ENCODE data around the gene MAP3K8.

Gene MAP3K8

DNA sequence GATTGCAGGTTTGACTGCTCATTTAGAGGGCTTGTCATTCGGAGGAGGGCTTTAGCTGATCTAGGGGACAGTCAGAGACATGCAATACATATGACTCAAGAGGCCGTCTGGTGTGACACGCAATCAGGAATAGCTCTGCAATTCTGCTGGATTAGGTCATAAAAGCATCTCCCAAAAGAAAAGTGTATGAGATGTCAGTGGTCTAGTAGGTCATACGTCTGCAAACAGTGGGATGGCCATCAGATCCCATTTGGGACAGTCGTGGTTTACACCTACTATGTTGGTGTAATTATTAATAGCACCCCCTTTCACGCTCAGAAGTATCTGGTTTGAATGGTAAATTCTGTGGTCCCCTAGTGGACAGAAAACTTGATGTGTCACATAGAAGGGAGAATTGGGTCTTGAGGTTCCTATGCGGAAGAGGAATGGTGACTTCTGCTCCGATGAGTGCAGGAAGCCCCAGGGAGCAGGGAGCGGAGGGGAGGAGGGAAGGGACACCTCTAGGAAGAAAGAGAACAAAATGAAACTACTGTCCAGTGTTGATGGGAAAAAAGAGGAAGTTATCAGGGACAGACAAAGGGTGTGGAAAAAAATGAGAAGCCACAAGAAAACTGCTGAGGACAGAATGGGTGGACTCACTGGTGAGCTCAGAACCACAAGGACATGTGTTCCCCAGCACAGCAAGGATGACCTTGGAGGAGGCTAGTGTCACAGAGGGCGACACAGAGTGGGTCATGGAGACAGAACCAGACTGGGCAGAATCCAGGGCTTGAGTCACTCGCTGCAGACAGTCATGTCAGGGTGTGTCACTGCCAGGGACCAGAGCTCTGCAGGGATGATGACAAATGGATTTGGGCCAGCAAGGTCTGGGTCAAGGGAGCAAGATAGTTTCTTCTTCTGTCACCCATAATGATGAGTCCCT is 59.9 kb downstream of the MAP3K8 start:
- DNase-seq: peak; percentile 18

DNA sequence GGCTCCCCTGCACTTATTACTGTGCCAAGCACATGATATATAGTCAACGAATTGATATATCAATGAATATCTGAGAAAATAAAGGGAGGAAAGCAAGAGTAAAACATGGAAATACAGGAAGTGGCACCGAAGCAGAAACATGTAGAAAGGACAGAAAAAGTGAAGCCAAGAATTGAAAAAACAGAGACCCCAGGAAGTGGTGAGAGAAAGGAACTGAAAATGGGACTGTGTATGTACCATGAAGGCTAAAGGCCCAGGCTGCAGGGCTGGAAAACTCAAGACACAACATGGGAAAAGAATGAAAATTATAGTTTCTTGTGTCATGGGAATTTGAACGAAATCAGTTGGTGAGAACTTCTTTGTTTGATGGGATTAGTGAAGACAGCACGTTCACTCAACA is 60.6 kb downstream of the MAP3K8 start:
- no peak for DNase-seq

DNA sequence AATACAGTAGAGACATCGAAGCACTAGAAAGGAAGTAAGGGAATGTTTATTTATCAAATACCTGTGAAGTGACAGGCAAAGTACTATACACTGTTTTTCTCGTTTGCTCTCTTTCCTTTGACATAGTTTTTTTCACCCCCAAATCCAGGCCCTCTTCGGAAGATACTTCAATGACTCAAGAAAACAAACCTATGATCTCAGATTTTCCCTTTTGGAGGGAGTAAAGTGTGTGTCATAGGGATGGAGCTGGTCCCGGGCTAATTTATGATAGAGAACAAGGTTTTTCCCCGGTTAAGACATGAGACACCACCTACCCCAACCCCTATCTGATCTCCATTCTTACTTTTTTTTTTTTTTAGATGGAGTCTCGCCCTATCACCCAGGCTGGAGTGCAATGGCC is 61.7 kb downstream of the MAP3K8 start:
- DNase-seq: no peak

- no peak for DNase-seq
These were observed 65.8 kb downstream of the MAP3K8 start for GRCh38 chr10:30499816-30500215.

DNA sequence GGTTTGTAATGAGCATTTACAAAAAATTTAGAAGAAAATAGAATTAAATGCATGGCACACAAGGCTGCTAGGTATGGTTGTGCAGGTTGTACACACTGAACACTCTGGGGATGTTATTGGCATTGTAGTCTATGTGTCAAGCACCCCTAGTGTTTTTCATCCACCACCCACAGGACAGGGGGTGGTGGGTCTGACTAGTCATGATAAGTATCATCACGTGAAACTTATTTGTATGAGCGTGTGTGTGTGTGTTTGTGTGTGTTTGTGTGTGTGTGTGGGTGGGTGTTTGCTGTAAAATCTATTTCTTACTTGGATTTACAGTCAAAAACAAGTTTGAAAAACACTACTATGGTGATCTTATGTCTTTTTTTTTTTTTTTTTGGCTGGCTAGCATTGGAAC is 66.5 kb downstream of the MAP3K8 start:
- DNase-seq: no peak

- no peak for DNase-seq
These were observed 67.0 kb downstream of the MAP3K8 start for GRCh38 chr10:30500963-30501504.

DNA sequence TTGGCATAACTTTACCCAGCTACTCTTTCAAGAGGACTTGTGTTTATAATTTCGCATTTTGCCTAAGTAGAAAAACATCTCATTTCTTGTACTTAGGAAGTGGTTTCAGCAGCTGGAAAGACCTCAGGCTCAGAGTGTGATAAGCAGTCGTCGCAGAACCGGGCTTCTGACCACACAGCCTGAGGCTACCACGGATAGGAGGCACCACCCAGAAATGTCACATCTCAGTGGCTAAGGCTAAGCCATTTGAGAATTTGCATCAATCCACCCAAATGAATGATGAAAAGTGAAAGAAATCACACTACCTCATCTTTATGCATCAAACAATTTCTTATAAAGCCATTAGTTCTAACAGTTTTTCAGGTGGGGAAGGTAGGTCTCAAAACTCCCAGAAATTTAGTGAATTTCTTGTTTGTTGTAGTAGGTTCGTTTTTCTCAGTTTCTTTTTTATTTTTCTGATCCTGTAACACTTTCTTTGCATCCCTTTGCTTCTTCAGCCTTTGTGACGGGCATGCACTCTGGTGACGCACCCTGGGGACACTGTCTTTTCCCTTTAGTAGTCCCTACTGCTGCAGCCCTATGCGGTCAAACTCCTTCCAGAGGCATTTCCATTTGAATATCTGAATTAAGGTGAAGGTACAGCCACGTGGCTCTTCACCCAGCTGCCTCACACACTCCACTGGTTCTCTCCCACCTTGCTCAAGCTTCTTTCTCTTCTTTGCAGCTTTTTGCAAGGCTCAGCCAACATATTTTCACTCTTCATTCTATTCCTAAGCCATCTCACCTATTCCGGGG is 68.5 kb downstream of the MAP3K8 start:
- peak; percentile 53 for DNase-seq

GRCh38 chr10:30503700-30504266 is 69.8 kb downstream of the MAP3K8 start:
- no peak for DNase-seq

DNA sequence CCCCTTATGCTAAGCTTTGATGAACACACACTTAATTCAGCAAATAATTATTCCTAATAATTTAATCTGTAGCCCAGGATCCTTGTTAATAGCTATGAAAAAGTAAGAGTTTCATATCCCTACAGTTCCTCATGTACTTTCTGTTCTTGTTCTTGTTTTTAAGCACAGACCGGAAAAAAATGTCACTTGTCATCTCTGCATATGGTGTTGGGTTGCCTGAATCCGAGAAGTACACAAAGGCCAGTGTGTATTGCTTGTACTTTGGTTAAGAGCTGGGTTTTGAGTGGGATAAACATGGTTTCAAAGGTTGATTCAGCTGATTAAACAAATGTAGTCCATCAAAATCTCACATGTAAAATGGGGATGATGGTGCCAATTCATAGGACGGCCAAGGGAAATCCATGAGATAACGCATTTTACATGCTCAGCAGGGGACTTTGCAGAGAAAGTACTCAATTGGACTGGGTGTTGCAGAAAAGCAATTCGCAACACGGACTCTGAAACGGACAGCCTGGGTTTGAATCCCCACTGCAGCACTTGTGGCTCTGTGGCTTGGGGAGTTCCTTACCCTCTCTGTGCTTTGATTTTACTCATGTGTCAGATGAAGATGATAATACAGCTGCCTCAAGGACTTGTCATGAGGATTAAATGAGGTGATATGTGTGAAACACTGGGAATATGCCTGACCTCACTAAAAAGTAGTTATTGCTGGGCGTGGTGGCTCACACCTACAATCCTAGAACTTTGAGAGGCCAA is 71.7 kb downstream of the MAP3K8 start:
- DNase-seq: no peak

GRCh38 chr10:30509508-30509907 is 75.5 kb downstream of the MAP3K8 start:
- no peak for DNase-seq

GRCh38 chr10:30510184-30510931 is 76.4 kb downstream of the MAP3K8 start:
- DNase-seq: no peak

- DNase-seq: no peak
These were observed 77.1 kb downstream of the MAP3K8 start for GRCh38 chr10:30510932-30511700.
